HG02798 (cell line): ENCODE data around the gene SUSD4.

ENCODE experiments used
- ATAC-seq: cut with Tn5 transposase; IDR thresholded peaks from one replicate; pipeline ENCODE4 v1.9.1; 2021; ENCODE audit warnings: mild to moderate bottlenecking; ENCODE audit not compliant: unreplicated experiment, poor library complexity

Gene SUSD4

GRCh38 chr1:223201967-223202366 is 162.0 kb downstream of the SUSD4 start:
- no peak for ATAC-seq

- ATAC-seq = no peak
Observed at GRCh38 chr1:223200903-223201302, 163.1 kb downstream of the SUSD4 start.

- no peak for ATAC-seq
Observed at GRCh38 chr1:223199094-223199647, 164.8 kb downstream of the SUSD4 start.

- no peak for ATAC-seq
Observed at GRCh38 chr1:223198628-223198965, 165.4 kb downstream of the SUSD4 start.

- ATAC-seq = no peak
Observed at GRCh38 chr1:223197923-223198627, 165.9 kb downstream of the SUSD4 start.

- peak; percentile 73 for ATAC-seq
Observed at GRCh38 chr1:223189903-223190724, 173.9 kb downstream of the SUSD4 start.

GRCh38 chr1:223189525-223189902 is 174.5 kb downstream of the SUSD4 start:
- ATAC-seq = no peak

GRCh38 chr1:223188618-223189356 is 175.2 kb downstream of the SUSD4 start:
- no peak for ATAC-seq

- ATAC-seq = no peak
Observed at GRCh38 chr1:223186800-223187199, 177.2 kb downstream of the SUSD4 start.

GRCh38 chr1:223183268-223183862 is 180.6 kb downstream of the SUSD4 start:
- no peak for ATAC-seq

GRCh38 chr1:223180731-223181321 is 183.2 kb downstream of the SUSD4 start:
- peak; percentile 48 for ATAC-seq

GRCh38 chr1:223179786-223180185 is 184.2 kb downstream of the SUSD4 start:
- no peak for ATAC-seq

- ATAC-seq = no peak
Observed at GRCh38 chr1:223179280-223179679, 184.7 kb downstream of the SUSD4 start.

- no peak for ATAC-seq
Observed at GRCh38 chr1:223177681-223178080, 186.3 kb downstream of the SUSD4 start.

GRCh38 chr1:223176437-223176836 is 187.5 kb downstream of the SUSD4 start:
- no peak for ATAC-seq

- ATAC-seq = no peak
Observed at GRCh38 chr1:223175633-223176032, 188.3 kb downstream of the SUSD4 start.

- no peak for ATAC-seq
Observed at GRCh38 chr1:223175032-223175431, 188.9 kb downstream of the SUSD4 start.
